A549 (cell line): Measurements from ENCODE around the gene RBBP4.
"Not testable (repeated sequence)": the region's sequence is repeated elsewhere in the genome, so short reads cannot be mapped to it uniquely, and the experiment has no call there.

Experiments
- GATA3 ChIP-seq: IDR thresholded peaks from 2 replicates; pipeline ENCODE4 v1.6.1; 2012; ENCODE audit warnings: borderline replicate concordance
- JUNB ChIP-seq: fragments of >200 bp; sonication (Bioruptor Twin); formaldehyde crosslinking; IDR thresholded peaks from 2 replicates; pipeline ENCODE4 v1.6.1; 2016

- TF ChIP-seq GATA3, JUNB: not testable (repeated sequence)
Measured at GRCh38 chr1:32630173-32630572, 20.8 kb upstream of the RBBP4 start.
